IMR-90 (cell line): Measurements from ENCODE around the gene GALNT12. TPM values are rescaled to one million over a fixed set of nuclear protein-coding genes. Genes with fewer than 3 reads are reported as not detected.

ENCODE experiments used
- ATAC-seq: fragments of 200-7000 bp; cut with Tn5 transposase; 2 replicates; pipeline ENCODE4 v1.9.1; 2020; ENCODE audit warnings: low read depth, mild to moderate bottlenecking, moderate library complexity
- BruUV-seq: library from RNA; stranded (reverse); fragments of 400-500 nt; replicated peaks from 2 replicates; lab custom pipeline; 2021; lab: Mats Ljungman, UMichigan
- CTCF ChIA-PET: fragments of 300-600 bp; formaldehyde crosslinking; extraction: SDS; loops from one replicate; lab custom pipeline; 2021; ENCODE audit warnings: antibody characterized with exemption; lab: Yijun Ruan, JAX
- POLR2A ChIA-PET: fragments of 300-600 bp; sonication (Branson Sonifier 250); formaldehyde crosslinking; loops from one replicate; lab custom pipeline; 2022; ENCODE audit warnings: antibody characterized with exemption; ENCODE audit not compliant: unreplicated experiment; lab: Charles Lee
- DNase-seq: peaks from one replicate; pipeline ENCODE4 v3.0.0; 2013
- H2AFZ ChIP-seq: replicated peaks from 2 replicates; pipeline ENCODE3; 2013; ENCODE audit warnings: low read length, mild to moderate bottlenecking; ENCODE audit not compliant: poor library complexity
- H2AK5ac ChIP-seq: 2 replicates; pipeline ENCODE4 v1.6.1; 2013; ENCODE audit warnings: low read depth, low read length, inconsistent platforms
- H2AK9ac ChIP-seq: replicated peaks from 2 replicates; pipeline ENCODE3; 2013; ENCODE audit warnings: mild to moderate bottlenecking, low read depth, low read length, moderate library complexity; ENCODE audit not compliant: poor library complexity
- H2BK120ac ChIP-seq: 2 replicates; pipeline ENCODE4 v1.6.1; 2013; ENCODE audit warnings: low read depth, low read length, inconsistent platforms
- H2BK15ac ChIP-seq: 3 replicates; pipeline ENCODE4 v1.6.1; 2013; ENCODE audit warnings: low read depth, low read length, inconsistent platforms
- H2BK20ac ChIP-seq: 2 replicates; pipeline ENCODE4 v1.6.1; 2013; ENCODE audit warnings: low read depth, mild to moderate bottlenecking, inconsistent platforms, low read length, moderate library complexity
- H2BK5ac ChIP-seq: 2 replicates; pipeline ENCODE4 v1.6.1; 2013; ENCODE audit warnings: mild to moderate bottlenecking, low read depth, low read length, inconsistent platforms; ENCODE audit not compliant: poor library complexity, severe bottlenecking
- H3K14ac ChIP-seq: replicated peaks from 2 replicates; pipeline ENCODE4 v1.6.1; 2013; ENCODE audit warnings: low read depth, low read length, inconsistent platforms
- H3K18ac ChIP-seq: 2 replicates; pipeline ENCODE4 v1.6.1; 2013; ENCODE audit warnings: low read depth, low read length, control low read depth
- H3K23ac ChIP-seq: 2 replicates; pipeline ENCODE4 v1.6.1; 2013; ENCODE audit warnings: low read depth, low read length, inconsistent platforms
- H3K27ac ChIP-seq: 2 replicates; pipeline ENCODE4 v1.5.1; 2013; ENCODE audit warnings: mild to moderate bottlenecking, control low read depth, low read length; ENCODE audit not compliant: insufficient read depth
- H3K27me3 ChIP-seq: 2 replicates; pipeline ENCODE4 v1.6.1; 2013; ENCODE audit warnings: low read length; ENCODE audit not compliant: control insufficient read depth, insufficient read depth
- H3K36me3 ChIP-seq: 2 replicates; pipeline ENCODE4 v1.6.1; 2013; ENCODE audit warnings: low read length, mixed read lengths; ENCODE audit not compliant: control insufficient read depth, insufficient read depth
- H3K4ac ChIP-seq: 2 replicates; pipeline ENCODE4 v1.6.1; 2013; ENCODE audit warnings: low read depth, low read length, inconsistent platforms
- H3K4me1 ChIP-seq: 2 replicates; pipeline ENCODE4 v1.6.1; 2013; ENCODE audit warnings: low read length, mixed read lengths; ENCODE audit not compliant: control insufficient read depth, insufficient read depth
- H3K4me2 ChIP-seq: 2 replicates; pipeline ENCODE4 v1.6.1; 2013; ENCODE audit warnings: low read depth, mild to moderate bottlenecking, control low read depth, low read length, moderate library complexity
- H3K4me3 ChIP-seq: 2 replicates; pipeline ENCODE4 v1.5.1; 2013; ENCODE audit warnings: low read depth, mild to moderate bottlenecking, control low read depth, low read length, moderate library complexity; ENCODE audit not compliant: insufficient read depth
- H3K56ac ChIP-seq: 2 replicates; pipeline ENCODE4 v1.6.1; 2013; ENCODE audit warnings: low read length, inconsistent platforms; ENCODE audit not compliant: insufficient read depth; ENCODE audit errors: extremely low read depth
- H3K79me1 ChIP-seq, 2 experiments: 2 replicates each; pipeline ENCODE4 v1.6.1; 2013; ENCODE audit warnings: low read length in 2 of 2, inconsistent platforms in 1 of 2, low read depth in 1 of 2
- H3K9ac ChIP-seq: 2 replicates; pipeline ENCODE4 v1.6.1; 2013; ENCODE audit warnings: low read depth, low read length, control low read depth
- H3K9me1 ChIP-seq: 2 replicates; pipeline ENCODE4 v1.6.1; 2013; ENCODE audit warnings: low read length, inconsistent platforms; ENCODE audit not compliant: insufficient read depth
- H3K9me3 ChIP-seq: 2 replicates; pipeline ENCODE4 v1.6.1; 2013; ENCODE audit warnings: low read length; ENCODE audit not compliant: control insufficient read depth, insufficient read depth
- H4K20me1 ChIP-seq: 2 replicates; pipeline ENCODE4 v1.6.1; 2013; ENCODE audit warnings: low read length, inconsistent platforms; ENCODE audit not compliant: insufficient read depth
- H4K5ac ChIP-seq: 2 replicates; pipeline ENCODE4 v1.6.1; 2013; ENCODE audit warnings: mild to moderate bottlenecking, low read depth, low read length, control low read depth
- H4K8ac ChIP-seq, 2 experiments: 2 replicates each; pipeline ENCODE4 v1.6.1; 2013; ENCODE audit warnings: low read depth in 2 of 2, low read length in 2 of 2, control low read depth in 1 of 2, inconsistent platforms in 1 of 2
- H4K91ac ChIP-seq: 2 replicates; pipeline ENCODE4 v1.6.1; 2013; ENCODE audit warnings: low read depth, low read length, inconsistent platforms; ENCODE audit not compliant: insufficient read depth
- BHLHE40 ChIP-seq: fragments of 150-350 bp; IDR thresholded peaks from 2 replicates; pipeline ENCODE4 v1.6.1; 2016; ENCODE audit warnings: mild to moderate bottlenecking, low read depth, low read length
- CEBPB ChIP-seq: IDR thresholded peaks from 2 replicates; pipeline ENCODE4 v1.6.1; 2012; ENCODE audit warnings: low read depth, low read length, improper control_type of control experiment
- MAFK ChIP-seq: IDR thresholded peaks from 2 replicates; pipeline ENCODE4 v1.6.1; 2012; ENCODE audit warnings: low read depth, low read length, improper control_type of control experiment
- MXI1 ChIP-seq: IDR thresholded peaks from 2 replicates; pipeline ENCODE4 v1.6.1; 2012; ENCODE audit warnings: low read depth, mild to moderate bottlenecking, low read length, moderate library complexity, borderline replicate concordance
- POLR2A ChIP-seq: IDR thresholded peaks from 2 replicates; pipeline ENCODE4 v1.6.1; 2012; ENCODE audit warnings: mild to moderate bottlenecking, low read depth, low read length
- RAD21 ChIP-seq: IDR thresholded peaks from 2 replicates; pipeline ENCODE4 v1.6.1; 2012; ENCODE audit warnings: low read length, improper control_type of control experiment
- RCOR1 ChIP-seq: IDR thresholded peaks from 2 replicates; pipeline ENCODE4 v1.6.1; 2012; ENCODE audit warnings: mild to moderate bottlenecking, low read length, improper control_type of control experiment; ENCODE audit not compliant: insufficient replicate concordance
- RFX5 ChIP-seq: IDR thresholded peaks from 2 replicates; pipeline ENCODE4 v1.8.0; 2012; ENCODE audit warnings: low read depth, mild to moderate bottlenecking, low read length, moderate library complexity
- SMC3 ChIP-seq: fragments of 150-350 bp; IDR thresholded peaks from 2 replicates; pipeline ENCODE4 v1.6.1; 2016; ENCODE audit warnings: low read depth, mild to moderate bottlenecking, antibody characterized with exemption, low read length, moderate library complexity
- WGBS, 2 experiments: methylation state at CpG; one replicate each; pipeline versions ENCODE4 v1.1.5 to v1.1.7; 2013; ENCODE audit warnings: missing lambda C conversion rate in 2 of 2; ENCODE audit not compliant: insufficient read length in 1 of 2; ENCODE audit errors: extremely low coverage in 2 of 2; 5-methylcytosine and 5-hydroxymethylcytosine counted together
- dilution Hi-C: fragments of 300-500 bp; cut with HindIII; formaldehyde crosslinking; loops from one replicate; pipeline ENCODE4 v1.14.3; 2018; ENCODE audit warnings: low sequenced_read_pairs; ENCODE audit not compliant: unreplicated experiment
- in situ Hi-C: fragments of 300-500 bp; cut with MboI; formaldehyde crosslinking; loops from 3 replicates; pipeline ENCODE4 v1.14.3; 2019; ENCODE audit warnings: low sequenced_read_pairs, inconsistent platforms, mixed read lengths
- intact Hi-C: fragments of 100-400 bp; cut with micrococcal nuclease; formaldehyde crosslinking; loops from 2 replicates; pipeline ENCODE4 v1.10.0; 2022
- polyA plus RNA-seq, 3 experiments: library from polyadenylated mRNA; depleted of rRNA; stranded (reverse); fragments of >200 nt; gene quantifications; 2 replicates each; pipeline ENCODE4 v1.2.3, GENCODE V29; 2012; ENCODE audit warnings: low replicate concordance in 1 of 3
- total RNA-seq: library from RNA; depleted of rRNA; stranded (reverse); fragments of >200 nt; gene quantifications from 2 replicates; pipeline ENCODE4 v1.2.3, GENCODE V29; 2012
- TF ChIP-seq, protein P1 (sequence below): fragments of 150-350 bp; IDR thresholded peaks from 2 replicates; pipeline ENCODE4 v1.6.1; 2017; ENCODE audit warnings: mild to moderate bottlenecking, antibody characterized with exemption, low read length, low read depth

Gene GALNT12
- total and polyA plus RNA-seq, 2 of the 4 experiments (the other 2 are of a cell fraction): 2.3 to 2.5 TPM

DNA sequence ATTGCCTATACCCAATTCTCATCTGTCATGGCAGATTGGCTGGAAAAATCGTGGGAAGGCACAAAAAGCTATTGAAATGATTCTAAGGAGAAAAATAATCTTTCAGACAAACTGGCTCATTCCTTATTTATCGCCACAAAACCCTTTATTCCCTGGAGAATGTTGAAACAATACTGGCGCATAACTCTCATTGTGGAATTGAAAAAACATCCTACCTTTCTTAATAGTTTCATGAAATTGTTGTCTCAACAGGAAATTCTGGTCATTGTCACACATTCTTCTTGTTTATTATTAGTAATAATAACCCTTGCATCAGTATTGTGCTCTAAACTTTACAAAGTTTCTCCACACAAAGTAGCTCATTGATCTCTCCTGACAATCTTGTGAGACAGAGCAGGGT lies 87.3 kb downstream of the GALNT12 start:
- peak overlapping the region; percentile 52; the same call in 1 of the 2 replicates for H3K4ac ChIP-seq
- WGBS, 2 experiments: no CpG with 5 or more reads among the region's 3 CpGs
- ATAC-seq (no peak), DNase-seq (no peak)
- H3K4me2 ChIP-seq: no peak overlapping the region
- no peaks in the 10 kb centered on the region for H3K27me3 ChIP-seq
- H2BK15ac ChIP-seq: peak overlapping the region; percentile 88; the same call in 1 of the 3 replicates
- peak overlapping the region; percentile 27; the same call in 1 of the 2 replicates for H2BK20ac ChIP-seq
- dilution Hi-C loops: no loop called here
- in situ Hi-C loops: no loop called here
- H2BK120ac ChIP-seq: peak overlapping the region; percentile 77
- H2AK5ac ChIP-seq: peak overlapping the region; percentile 42; the same call in 1 of the 2 replicates
- no peak overlapping the region for H4K8ac ChIP-seq
- no peak overlapping the region for H3K56ac ChIP-seq
- H3K23ac ChIP-seq: no peak overlapping the region
- no peaks in the 10 kb centered on the region for H4K20me1 ChIP-seq
- H2AK9ac ChIP-seq: no peak overlapping the region
- peaks cover 4% of the 10 kb centered on the region; the same call in 1 of the 2 replicates for H3K9me3 ChIP-seq
- H4K5ac ChIP-seq: no peak overlapping the region; the same call in 1 of the 2 replicates
- peaks cover 11% of the 10 kb centered on the region for H3K4me1 ChIP-seq
- no peak overlapping the region for H3K27ac ChIP-seq
- ChIA-PET CTCF (no interaction called here), POLR2A (no interaction called here)
- H2BK5ac ChIP-seq: no peak overlapping the region
- no peaks in the 10 kb centered on the region for H3K36me3 ChIP-seq
- no peak overlapping the region for H3K18ac ChIP-seq
- H3K9me1 ChIP-seq: peaks cover 5% of the 10 kb centered on the region
- no peaks in the 10 kb centered on the region for H3K79me1 ChIP-seq
- TF ChIP-seq MAFK: no peak
- TF ChIP-seq CEBPB: no peak
- TF ChIP-seq SMC3: no peak
- no peak for TF ChIP-seq RFX5
- no peak for TF ChIP-seq RAD21
- TF ChIP-seq, protein P1, sequence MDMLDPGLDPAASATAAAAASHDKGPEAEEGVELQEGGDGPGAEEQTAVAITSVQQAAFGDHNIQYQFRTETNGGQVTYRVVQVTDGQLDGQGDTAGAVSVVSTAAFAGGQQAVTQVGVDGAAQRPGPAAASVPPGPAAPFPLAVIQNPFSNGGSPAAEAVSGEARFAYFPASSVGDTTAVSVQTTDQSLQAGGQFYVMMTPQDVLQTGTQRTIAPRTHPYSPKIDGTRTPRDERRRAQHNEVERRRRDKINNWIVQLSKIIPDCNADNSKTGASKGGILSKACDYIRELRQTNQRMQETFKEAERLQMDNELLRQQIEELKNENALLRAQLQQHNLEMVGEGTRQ: no peak
- TF ChIP-seq RCOR1: no peak
- no peak for TF ChIP-seq POLR2A
- no peak for TF ChIP-seq BHLHE40
- no peak for TF ChIP-seq MXI1
- intact Hi-C loops: no loop called here
- peak overlapping the region; percentile 36; the same call in 1 of the 2 replicates for H4K91ac ChIP-seq
- H3K4me3 ChIP-seq: no peak overlapping the region
- H2AFZ ChIP-seq: no peak overlapping the region
- no peak overlapping the region for H3K14ac ChIP-seq
- no peak overlapping the region for H3K9ac ChIP-seq
- no TSS peak for BruUV-seq
